PFSK-1 (cell line): ENCODE measurements around the gene CCHCR1.

Experiments used
- POLR2AphosphoS5 ChIP-seq: IDR thresholded peaks from 2 replicates; pipeline ENCODE4 v1.6.1; 2012; ENCODE audit warnings: low read depth, mild to moderate bottlenecking, control low read depth, low read length, moderate library complexity
- SIN3A ChIP-seq: IDR thresholded peaks from 2 replicates; pipeline ENCODE4 v1.6.1; 2012; ENCODE audit warnings: mild to moderate bottlenecking, low read length, moderate library complexity, borderline replicate concordance; ENCODE audit not compliant: insufficient read depth
- TAF1 ChIP-seq: IDR thresholded peaks from 2 replicates; pipeline ENCODE4 v1.6.1; 2012; ENCODE audit warnings: low read length, control low read depth, borderline replicate concordance; ENCODE audit not compliant: insufficient read depth
- TF ChIP-seq, protein P1 (sequence below), 2 experiments: IDR thresholded peaks; 2 replicates each; pipeline versions ENCODE4 v1.6.1 to v1.8.0; 2011 to 2012; ENCODE audit warnings: low read depth in 2 of 2, low read length in 2 of 2, control low read depth in 1 of 2, inconsistent platforms in 1 of 2, mild to moderate bottlenecking in 1 of 2, moderate library complexity in 1 of 2; ENCODE audit not compliant: insufficient read depth in 1 of 2

DNA sequence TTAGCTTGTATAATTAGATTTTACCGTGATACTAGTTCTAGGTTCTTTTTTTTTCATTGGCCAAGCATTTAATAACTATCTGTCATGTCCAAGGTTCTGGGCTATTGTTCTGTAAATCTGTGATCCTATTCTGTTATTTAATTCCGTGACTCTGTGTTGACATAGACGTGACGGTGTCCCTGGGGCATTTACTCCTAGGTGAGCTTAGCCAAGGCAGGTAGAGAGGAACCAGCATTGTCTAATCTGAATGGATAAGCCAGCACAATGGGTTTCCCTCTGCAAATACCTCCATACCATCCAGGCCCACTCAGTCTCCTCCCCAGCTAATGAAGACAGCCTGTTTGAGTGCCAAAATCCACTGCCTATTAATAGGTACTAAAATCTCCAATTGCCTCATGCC, 28.5 kb downstream of the CCHCR1 start:
- TF ChIP-seq POLR2AphosphoS5 (no peak), TAF1 (no peak), SIN3A (no peak)
- TF ChIP-seq, protein P1, sequence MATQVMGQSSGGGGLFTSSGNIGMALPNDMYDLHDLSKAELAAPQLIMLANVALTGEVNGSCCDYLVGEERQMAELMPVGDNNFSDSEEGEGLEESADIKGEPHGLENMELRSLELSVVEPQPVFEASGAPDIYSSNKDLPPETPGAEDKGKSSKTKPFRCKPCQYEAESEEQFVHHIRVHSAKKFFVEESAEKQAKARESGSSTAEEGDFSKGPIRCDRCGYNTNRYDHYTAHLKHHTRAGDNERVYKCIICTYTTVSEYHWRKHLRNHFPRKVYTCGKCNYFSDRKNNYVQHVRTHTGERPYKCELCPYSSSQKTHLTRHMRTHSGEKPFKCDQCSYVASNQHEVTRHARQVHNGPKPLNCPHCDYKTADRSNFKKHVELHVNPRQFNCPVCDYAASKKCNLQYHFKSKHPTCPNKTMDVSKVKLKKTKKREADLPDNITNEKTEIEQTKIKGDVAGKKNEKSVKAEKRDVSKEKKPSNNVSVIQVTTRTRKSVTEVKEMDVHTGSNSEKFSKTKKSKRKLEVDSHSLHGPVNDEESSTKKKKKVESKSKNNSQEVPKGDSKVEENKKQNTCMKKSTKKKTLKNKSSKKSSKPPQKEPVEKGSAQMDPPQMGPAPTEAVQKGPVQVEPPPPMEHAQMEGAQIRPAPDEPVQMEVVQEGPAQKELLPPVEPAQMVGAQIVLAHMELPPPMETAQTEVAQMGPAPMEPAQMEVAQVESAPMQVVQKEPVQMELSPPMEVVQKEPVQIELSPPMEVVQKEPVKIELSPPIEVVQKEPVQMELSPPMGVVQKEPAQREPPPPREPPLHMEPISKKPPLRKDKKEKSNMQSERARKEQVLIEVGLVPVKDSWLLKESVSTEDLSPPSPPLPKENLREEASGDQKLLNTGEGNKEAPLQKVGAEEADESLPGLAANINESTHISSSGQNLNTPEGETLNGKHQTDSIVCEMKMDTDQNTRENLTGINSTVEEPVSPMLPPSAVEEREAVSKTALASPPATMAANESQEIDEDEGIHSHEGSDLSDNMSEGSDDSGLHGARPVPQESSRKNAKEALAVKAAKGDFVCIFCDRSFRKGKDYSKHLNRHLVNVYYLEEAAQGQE (IDR thresholded peaks at IDR 0.05; ENCODE audit: insufficient read depth in 1 of 2, low read depth in 2 of 2, low read length in 2 of 2): no peak
